Measurements from ENCODE around the gene PSG4. TPM values are rescaled to one million over a fixed set of nuclear protein-coding genes. Genes with fewer than 3 reads are reported as not detected.
"Not testable (repeated sequence)": the region's sequence is repeated elsewhere in the genome, so short reads cannot be mapped to it uniquely, and the experiment has no call there.

Gene PSG4
- total RNA-seq, 1 experiment from 2014 or later, result not detected

- Histone ChIP-seq H3K79me2 (ENCODE audit: insufficient read depth, low read length) (no peaks in the 10 kb centered on the region), H2AFZ (ENCODE audit: low read length) (no peak overlapping the region), H4K5ac (ENCODE audit: insufficient read length, low read depth, low read length) (no peak overlapping the region), H3K56ac (ENCODE audit: insufficient read length, low read depth, low read length) (no peak overlapping the region), H3K18ac (ENCODE audit: insufficient read length, low read depth, low read length) (no peak overlapping the region), H3K27me3 (ENCODE audit: insufficient read depth, low read length) (no peaks in the 10 kb centered on the region), H3K9me3 (ENCODE audit: control insufficient read depth, low read depth, low read length) (peaks cover 73% of the 10 kb centered on the region), H3K4me1 (ENCODE audit: insufficient read depth, low read length) (no peaks in the 10 kb centered on the region), H4K91ac (ENCODE audit: insufficient read length, low read depth, low read length) (no peak overlapping the region), H3K4me2 (ENCODE audit: insufficient read depth, insufficient read length, low read length) (no peak overlapping the region), H3K23me2 (ENCODE audit: insufficient read length, low read depth, low read length, poor library complexity, severe bottlenecking) (no peaks in the 10 kb centered on the region), H2BK20ac (ENCODE audit: low read depth, low read length, poor library complexity, severe bottlenecking) (no peak overlapping the region), H2BK120ac (ENCODE audit: low read depth, low read length, poor library complexity, severe bottlenecking) (no peak overlapping the region), H3K9ac (ENCODE audit: extremely low read depth, insufficient read length, low read length) (no peak overlapping the region), H4K8ac (replicated peaks; ENCODE audit: insufficient read length, low read depth, low read length) (no peak overlapping the region), H3T11ph (ENCODE audit: low read length) (no peak overlapping the region), H4K20me1 (ENCODE audit: control insufficient read depth, insufficient read depth, insufficient read length) (no peaks in the 10 kb centered on the region), H3K23ac (ENCODE audit: insufficient read length, low read depth, low read length) (no peak overlapping the region), H3K79me1 (ENCODE audit: insufficient read depth, low read depth, low read length, poor library complexity, severe bottlenecking) (no peaks in the 10 kb centered on the region), H3K4ac (ENCODE audit: low read depth, low read length) (no peak overlapping the region), H2BK15ac (ENCODE audit: low read depth, low read length) (no peak overlapping the region), H3K27ac (ENCODE audit: insufficient read length, low read depth, low read length) (no peak overlapping the region), H2BK12ac (ENCODE audit: insufficient read length, low read depth, low read length) (no peak overlapping the region), H3K14ac (ENCODE audit: insufficient read depth, low read length) (no peak overlapping the region), H2BK5ac (ENCODE audit: insufficient read length, low read length) (no peak overlapping the region), H2AK5ac (ENCODE audit: insufficient read length, low read length) (no peak overlapping the region)
- no peak for TF ChIP-seq CTCF (conservative IDR thresholded peaks at IDR 0.05)
- no peak overlapping the region for H3K4me3 Mint-ChIP-seq
- no peaks in the 10 kb centered on the region for H3K4me1 Mint-ChIP-seq
- peaks cover 0 to 25% (median 14%) of the 10 kb centered on the region in 3 experiments; a peak in 5 of 7 replicates for H3K36me3 Mint-ChIP-seq (ENCODE audit: insufficient read depth in 1 of 3, low read depth in 3 of 3)
- H3K9me3 Mint-ChIP-seq, result peaks cover 83 to 93% of the 10 kb centered on the region in 2 experiments
- peaks cover 2% of the 10 kb centered on the region; the same call in 1 of the 2 replicates for H3K27me3 Mint-ChIP-seq (ENCODE audit: low read depth)
- no peak for DNase-seq
- WGBS (ENCODE audit: extremely low coverage, insufficient read length, low lambda C conversion rate), result no CpG with 5 or more reads among the region's 4 CpGs
- H3K27ac Mint-ChIP-seq, result no peak overlapping the region
Observed at GRCh38 chr19:43152214-43152613, 53.2 kb downstream of the PSG4 start.

- not testable (repeated sequence) for H3K4me1 Mint-ChIP-seq; H2BK5ac ChIP-seq (ENCODE audit: insufficient read length, low read length); H3K27me3 ChIP-seq (ENCODE audit: insufficient read depth, low read length); H3K9ac ChIP-seq (ENCODE audit: extremely low read depth, insufficient read length, low read length); H3K79me2 ChIP-seq (ENCODE audit: insufficient read depth, low read length); H3K4me2 ChIP-seq (ENCODE audit: insufficient read depth, insufficient read length, low read length); H3K4me3 Mint-ChIP-seq; H2BK120ac ChIP-seq (ENCODE audit: low read depth, low read length, poor library complexity, severe bottlenecking); H3K27me3 Mint-ChIP-seq (ENCODE audit: low read depth); H2BK12ac ChIP-seq (ENCODE audit: insufficient read length, low read depth, low read length); H3K27ac ChIP-seq (ENCODE audit: insufficient read length, low read depth, low read length); H3K79me1 ChIP-seq (ENCODE audit: insufficient read depth, low read depth, low read length, poor library complexity, severe bottlenecking); H3K23ac ChIP-seq (ENCODE audit: insufficient read length, low read depth, low read length); H4K5ac ChIP-seq (ENCODE audit: insufficient read length, low read depth, low read length); H3T11ph ChIP-seq (ENCODE audit: low read length); H3K56ac ChIP-seq (ENCODE audit: insufficient read length, low read depth, low read length); H2AFZ ChIP-seq (ENCODE audit: low read length); H3K18ac ChIP-seq (ENCODE audit: insufficient read length, low read depth, low read length); H4K91ac ChIP-seq (ENCODE audit: insufficient read length, low read depth, low read length); H4K8ac ChIP-seq (replicated peaks; ENCODE audit: insufficient read length, low read depth, low read length); H2BK15ac ChIP-seq (ENCODE audit: low read depth, low read length); H3K4me1 ChIP-seq (ENCODE audit: insufficient read depth, low read length); H3K14ac ChIP-seq (ENCODE audit: insufficient read depth, low read length); H3K23me2 ChIP-seq (ENCODE audit: insufficient read length, low read depth, low read length, poor library complexity, severe bottlenecking); H4K20me1 ChIP-seq (ENCODE audit: control insufficient read depth, insufficient read depth, insufficient read length); DNase-seq; H3K27ac Mint-ChIP-seq; H3K4ac ChIP-seq (ENCODE audit: low read depth, low read length); H2BK20ac ChIP-seq (ENCODE audit: low read depth, low read length, poor library complexity, severe bottlenecking); H2AK5ac ChIP-seq (ENCODE audit: insufficient read length, low read length)
- peaks cover 0 to 40% (median 21%) of the 10 kb centered on the region in 3 experiments; a peak in 5 of 7 replicates for H3K36me3 Mint-ChIP-seq (ENCODE audit: insufficient read depth in 1 of 3, low read depth in 3 of 3)
- peaks cover 71% of the 10 kb centered on the region for H3K9me3 ChIP-seq (ENCODE audit: control insufficient read depth, low read depth, low read length)
- no CpG with 5 or more reads among the region's 7 CpGs for WGBS (ENCODE audit: extremely low coverage, insufficient read length, low lambda C conversion rate)
- H3K9me3 Mint-ChIP-seq, result peaks cover 85 to 95% of the 10 kb centered on the region in 2 experiments
Observed at GRCh38 chr19:43149788-43150187, 55.6 kb downstream of the PSG4 start.
